OCI-LY1 (cell line): ENCODE measurements around the gene C2CD5.
A peak's percentile ranks its signal among the peaks of the same experiment; 100 is the strongest.
"Not testable (repeated sequence)": the region's sequence is repeated elsewhere in the genome, so short reads cannot be mapped to it uniquely, and the experiment has no call there.

Experiments used
- H2AFZ ChIP-seq: fragments of 200-600 bp; sonication (generic), shearing (Covaris generic); 2 replicates; pipeline ENCODE4 v1.6.0; 2014; ENCODE audit warnings: antibody characterized with exemption, mild to moderate bottlenecking, low read length
- H3F3A ChIP-seq: fragments of 200-600 bp; sonication (generic), shearing (Covaris generic); 2 replicates; pipeline ENCODE4 v1.6.0; 2014; ENCODE audit warnings: mild to moderate bottlenecking, antibody characterized with exemption, low read length, moderate library complexity; ENCODE audit not compliant: insufficient read depth
- H3K27ac ChIP-seq: fragments of 200-600 bp; sonication (generic); 2 replicates; pipeline ENCODE4 v1.5.1; 2014; ENCODE audit warnings: low read length, mixed run types, mild to moderate bottlenecking, low read depth; ENCODE audit not compliant: poor library complexity, severe bottlenecking
- H3K27me3 ChIP-seq: fragments of 200-600 bp; sonication (generic); 2 replicates; pipeline ENCODE4 v1.6.0; 2014; ENCODE audit warnings: antibody characterized with exemption, mild to moderate bottlenecking, low read length, moderate library complexity; ENCODE audit not compliant: insufficient read depth
- H3K36me3 ChIP-seq: fragments of 200-600 bp; sonication (generic); 2 replicates; pipeline ENCODE4 v1.6.1; 2014; ENCODE audit warnings: mild to moderate bottlenecking, antibody characterized with exemption, low read length, moderate library complexity, mixed read lengths; ENCODE audit not compliant: insufficient read depth
- H3K4me1 ChIP-seq: fragments of 200-600 bp; sonication (generic); 2 replicates; pipeline ENCODE4 v1.5.1; 2014; ENCODE audit warnings: mild to moderate bottlenecking, low read length, moderate library complexity; ENCODE audit not compliant: insufficient read depth, severe bottlenecking
- H3K4me2 ChIP-seq: fragments of 200-600 bp; sonication (generic), shearing (Covaris generic); 2 replicates; pipeline ENCODE4 v1.6.1; 2014; ENCODE audit warnings: low read length
- H3K4me3 ChIP-seq: fragments of 200-600 bp; sonication (generic); 2 replicates; pipeline ENCODE4 v1.5.1; 2014; ENCODE audit warnings: low read length, low read depth, mild to moderate bottlenecking, mixed read lengths; ENCODE audit not compliant: poor library complexity, severe bottlenecking
- H3K79me2 ChIP-seq: fragments of 200-600 bp; shearing (Covaris generic); 2 replicates; pipeline ENCODE4 v1.6.1; 2016; ENCODE audit warnings: mixed run types, low read length, mixed read lengths; ENCODE audit not compliant: insufficient read depth
- H3K9ac ChIP-seq: fragments of 200-600 bp; sonication (generic), shearing (Covaris generic); 2 replicates; pipeline ENCODE4 v1.6.1; 2014; ENCODE audit warnings: mild to moderate bottlenecking, low read length, mixed read lengths
- H3K9me2 ChIP-seq: fragments of 200-600 bp; sonication (generic), shearing (Covaris generic); 2 replicates; pipeline ENCODE4 v1.6.1; 2014; ENCODE audit warnings: low read depth, mild to moderate bottlenecking, low read length, mixed read lengths
- H3K9me3 ChIP-seq: fragments of 200-600 bp; shearing (Covaris generic); 2 replicates; pipeline ENCODE4 v1.6.1; 2014; ENCODE audit warnings: low read length, mixed read lengths
- H4K20me1 ChIP-seq: fragments of 200-600 bp; sonication (generic), shearing (Covaris generic); 2 replicates; pipeline ENCODE4 v1.6.0; 2016; ENCODE audit warnings: mild to moderate bottlenecking, low read length; ENCODE audit not compliant: insufficient read depth
- CTCF ChIP-seq: fragments of 200-600 bp; sonication (generic), shearing (Covaris generic); IDR thresholded peaks from 2 replicates; pipeline ENCODE4 v1.5.1; 2017; ENCODE audit warnings: mild to moderate bottlenecking, antibody characterized with exemption, low read length, moderate library complexity, mixed read lengths
- EZH2 ChIP-seq: fragments of 200-600 bp; sonication (generic), shearing (Covaris generic); IDR thresholded peaks from 2 replicates; pipeline ENCODE4 v1.8.0; 2017; ENCODE audit warnings: borderline replicate concordance, mixed run types, mild to moderate bottlenecking, antibody characterized with exemption, low read length, moderate library complexity, mixed read lengths

Gene C2CD5

GRCh38 chr12:22447223-22447622, 97.1 kb downstream of the C2CD5 start:
- no peak overlapping the region for H3K9ac ChIP-seq

GRCh38 chr12:22444317-22444665, 100.1 kb downstream of the C2CD5 start:
- H3K9ac ChIP-seq, H3K9me3 ChIP-seq, H4K20me1 ChIP-seq, H3K4me1 ChIP-seq, H3K4me3 ChIP-seq, H2AFZ ChIP-seq, H3K9me2 ChIP-seq, H3K79me2 ChIP-seq, H3K4me2 ChIP-seq, H3K27me3 ChIP-seq, H3K27ac ChIP-seq, H3F3A ChIP-seq, H3K36me3 ChIP-seq: not testable (repeated sequence)

More at GRCh38 chr12:22447223-22447622, 97.1 kb downstream of the C2CD5 start:
- Histone ChIP-seq H3K4me1 (no peaks in the 10 kb centered on the region), H2AFZ (no peak overlapping the region), H3K27me3 (no peaks in the 10 kb centered on the region), H3K36me3 (peaks cover 5% of the 10 kb centered on the region; the same call in 1 of the 2 replicates), H3K4me3 (no peak overlapping the region), H3K4me2 (no peak overlapping the region), H3F3A (no peaks in the 10 kb centered on the region), H3K9me2 (no peaks in the 10 kb centered on the region), H4K20me1 (no peaks in the 10 kb centered on the region), H3K9me3 (no peaks in the 10 kb centered on the region), H3K79me2 (no peaks in the 10 kb centered on the region), H3K27ac (no peak overlapping the region)
- TF ChIP-seq CTCF, result no peak
- TF ChIP-seq EZH2, result no peak

- TF ChIP-seq EZH2, result no peak
- peak; percentile 80 for TF ChIP-seq CTCF
- Histone ChIP-seq H3F3A (no peaks in the 10 kb centered on the region), H3K9me3 (no peaks in the 10 kb centered on the region), H3K4me2 (no peak overlapping the region), H3K9me2 (no peaks in the 10 kb centered on the region), H3K4me1 (no peaks in the 10 kb centered on the region), H3K36me3 (no peaks in the 10 kb centered on the region), H3K27ac (no peak overlapping the region), H4K20me1 (no peaks in the 10 kb centered on the region), H3K27me3 (no peaks in the 10 kb centered on the region), H3K9ac (no peak overlapping the region), H3K4me3 (no peak overlapping the region), H2AFZ (no peak overlapping the region), H3K79me2 (no peaks in the 10 kb centered on the region)
Observed at GRCh38 chr12:22443379-22444316, 100.7 kb downstream of the C2CD5 start.
